DOHH2 (cell line): ENCODE measurements around the gene NR3C2.

Experiments
- CTCF ChIP-seq: fragments of 200-600 bp; sonication (generic); IDR thresholded peaks from one replicate; pipeline ENCODE4 v1.5.1; 2014; ENCODE audit warnings: antibody characterized with exemption, mild to moderate bottlenecking, low read depth, low read length; ENCODE audit not compliant: poor library complexity, severe bottlenecking
- EZH2phosphoT487 ChIP-seq: fragments of 200-600 bp; sonication (generic); IDR thresholded peaks from 2 replicates; pipeline ENCODE4 v1.6.1; 2017; ENCODE audit warnings: borderline replicate concordance, mild to moderate bottlenecking, antibody characterized with exemption, low read length, moderate library complexity, mixed read lengths

- TF ChIP-seq CTCF, result no peak
- TF ChIP-seq EZH2phosphoT487, result no peak
These were observed 349.1 kb downstream of the NR3C2 start for GRCh38 chr4:148093065-148093464.
